GM21786 (cell line): ENCODE data around the gene COQ7.

ENCODE experiments used
- ATAC-seq: cut with Tn5 transposase; IDR thresholded peaks from one replicate; pipeline ENCODE4 v1.9.1; 2021; ENCODE audit not compliant: unreplicated experiment

COQ7 gene

DNA sequence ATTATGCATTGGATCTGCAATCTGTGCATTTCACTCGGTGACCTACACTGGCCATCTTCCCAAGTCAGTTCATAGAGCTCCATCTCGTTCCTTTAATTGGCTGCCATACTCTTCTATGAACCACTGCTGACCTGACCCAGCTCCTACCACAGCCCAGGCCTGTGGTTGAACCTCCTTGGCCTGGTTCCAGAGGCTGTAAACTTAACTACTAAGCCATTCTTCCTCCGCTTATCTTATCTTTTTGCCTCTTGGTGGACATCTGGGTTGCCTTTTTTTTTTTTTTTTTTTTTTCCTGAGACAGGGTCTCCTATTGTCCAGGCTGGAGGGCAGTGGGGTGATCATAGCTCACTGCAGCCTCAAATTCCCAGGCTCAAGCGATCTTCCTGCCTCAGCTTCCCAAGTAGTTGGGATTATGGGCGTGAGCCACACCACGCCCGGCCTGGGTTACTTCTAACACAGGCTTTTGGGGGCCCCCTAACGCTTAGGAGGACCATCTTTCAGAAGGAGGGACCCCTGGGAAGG, 18.3 kb downstream of the COQ7 start:
- ATAC-seq = no peak

DNA sequence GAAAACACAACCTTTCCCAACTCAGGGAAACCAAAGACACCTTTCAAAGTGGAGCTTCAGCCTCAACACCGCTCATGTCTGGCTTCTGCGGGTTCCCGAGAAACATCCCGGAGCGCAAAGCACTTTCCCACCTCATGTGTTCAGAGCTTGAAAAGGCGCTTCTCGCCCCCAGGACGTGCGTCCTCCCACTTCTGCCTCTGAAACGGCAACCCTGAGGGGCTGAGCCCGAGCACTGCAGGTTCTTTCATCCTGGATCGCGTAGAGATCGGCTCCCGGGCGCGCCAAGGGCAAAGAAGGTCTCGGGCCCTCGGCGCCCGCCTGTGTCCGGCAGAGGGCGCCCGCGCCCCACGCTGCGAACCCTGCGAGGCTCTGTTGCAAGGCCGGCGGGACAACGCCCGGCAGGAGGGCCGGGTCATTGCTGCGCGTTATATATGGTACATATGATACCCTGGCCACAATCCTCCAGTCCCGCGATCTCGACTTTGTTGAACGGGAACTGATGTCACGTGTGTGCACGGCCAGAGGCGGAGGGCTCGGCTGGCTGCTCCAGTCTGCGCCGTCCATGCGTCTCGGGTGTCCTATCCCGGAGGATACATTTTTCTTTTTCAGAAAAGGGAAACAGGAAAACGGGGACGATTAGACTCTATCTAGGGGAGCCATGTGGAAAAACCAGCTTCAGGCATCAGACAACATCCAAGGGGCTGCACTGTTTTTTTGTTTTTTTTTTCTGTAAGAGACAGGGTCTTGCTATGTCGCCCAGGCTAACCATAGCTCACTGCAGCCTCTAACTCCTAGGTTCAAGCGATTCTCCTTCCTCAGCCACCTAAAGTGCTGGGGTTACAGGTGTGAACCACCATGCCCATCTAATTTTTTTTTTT, 19.1 kb downstream of the COQ7 start:
- ATAC-seq = peak; percentile 65

GRCh38 chr16:19088341-19088916, 21.0 kb downstream of the COQ7 start:
- ATAC-seq = no peak

GRCh38 chr16:19089410-19089955, 22.1 kb downstream of the COQ7 start:
- ATAC-seq = no peak

DNA sequence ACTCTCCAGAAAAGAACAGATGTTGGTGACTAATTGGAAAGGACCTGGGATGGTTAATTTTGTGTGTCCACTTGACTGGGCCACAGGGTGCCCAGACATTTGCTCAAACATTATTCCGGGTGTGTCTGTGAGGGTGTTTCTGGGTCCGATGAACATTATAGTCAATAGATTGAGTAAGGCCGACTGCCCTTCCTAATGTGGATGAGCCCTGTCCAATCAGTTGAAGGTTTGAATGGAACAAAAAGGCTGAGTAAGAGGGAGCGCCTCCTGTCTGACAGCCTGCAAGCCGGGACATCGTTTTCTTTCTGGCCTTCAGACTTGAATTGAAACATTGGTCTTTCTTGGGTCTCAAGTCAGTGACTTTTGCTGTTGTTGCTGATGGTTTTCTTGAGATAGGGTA, 23.5 kb downstream of the COQ7 start:
- ATAC-seq = no peak

- ATAC-seq = no peak
Observed at GRCh38 chr16:19092653-19093410, 25.4 kb downstream of the COQ7 start.

- no peak for ATAC-seq
Observed at GRCh38 chr16:19093631-19094541, 26.5 kb downstream of the COQ7 start.

- ATAC-seq = no peak
Observed at GRCh38 chr16:19094542-19095365, 27.3 kb downstream of the COQ7 start.

DNA sequence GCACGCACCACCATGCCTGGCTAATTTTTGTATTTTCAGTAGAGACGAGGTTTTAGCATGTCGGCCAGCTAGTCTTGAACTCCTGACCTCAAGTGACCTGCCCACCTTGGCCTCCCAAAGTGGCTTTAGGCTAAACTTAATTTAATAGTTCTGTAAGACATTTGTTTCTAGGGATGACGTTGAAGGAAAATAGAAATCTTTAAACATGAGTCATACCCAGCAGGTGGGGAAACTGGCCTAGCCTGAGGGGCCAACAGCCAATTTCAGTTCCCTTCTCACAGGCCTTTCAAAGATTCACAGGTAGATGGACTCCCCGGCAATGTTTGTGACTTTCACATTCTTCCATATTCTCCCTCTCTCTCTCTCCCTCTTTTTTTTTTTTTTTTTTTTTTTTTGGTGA, 28.2 kb downstream of the COQ7 start:
- ATAC-seq = peak; percentile 64

GRCh38 chr16:19098173-19098572, 30.8 kb downstream of the COQ7 start:
- no peak for ATAC-seq

DNA sequence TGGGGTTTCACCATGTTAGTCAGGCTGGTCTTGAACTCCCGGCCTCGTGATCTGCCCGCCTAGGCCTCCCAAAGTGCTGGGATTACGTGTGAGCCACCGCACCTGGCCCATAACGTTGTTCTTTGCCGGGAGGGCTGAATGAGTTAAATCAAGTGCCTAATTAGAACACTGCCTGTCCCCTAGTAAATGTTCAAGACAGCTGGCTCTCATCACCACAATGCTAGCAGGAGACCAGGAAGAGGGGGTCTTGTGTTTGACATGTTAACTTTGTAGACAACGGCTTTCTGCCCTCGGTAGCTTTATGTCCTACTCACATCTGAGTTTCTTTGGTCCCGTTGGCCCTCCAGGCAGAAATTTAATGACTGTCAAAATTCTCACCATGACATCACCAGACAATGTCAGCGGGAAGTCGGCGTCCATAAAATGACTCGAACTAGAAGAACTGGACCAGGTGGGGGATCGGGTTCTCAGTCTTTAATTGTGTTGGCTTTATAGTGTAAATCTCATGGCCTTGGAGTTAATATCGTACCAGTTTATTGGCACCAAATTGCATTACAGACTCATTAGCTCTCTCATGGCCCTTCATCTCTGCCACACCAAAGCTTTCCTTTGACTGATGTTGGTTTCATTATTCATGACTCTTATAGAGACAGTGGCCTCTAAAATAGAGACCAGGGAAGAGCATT, 34.9 kb downstream of the COQ7 start:
- no peak for ATAC-seq

- ATAC-seq = no peak
Observed at GRCh38 chr16:19104607-19105006, 37.2 kb downstream of the COQ7 start.

- no peak for ATAC-seq
Observed at GRCh38 chr16:19105131-19105530, 37.7 kb downstream of the COQ7 start.

GRCh38 chr16:19105891-19106624, 38.6 kb downstream of the COQ7 start:
- ATAC-seq = no peak

GRCh38 chr16:19106625-19107020, 39.2 kb downstream of the COQ7 start:
- ATAC-seq = no peak

DNA sequence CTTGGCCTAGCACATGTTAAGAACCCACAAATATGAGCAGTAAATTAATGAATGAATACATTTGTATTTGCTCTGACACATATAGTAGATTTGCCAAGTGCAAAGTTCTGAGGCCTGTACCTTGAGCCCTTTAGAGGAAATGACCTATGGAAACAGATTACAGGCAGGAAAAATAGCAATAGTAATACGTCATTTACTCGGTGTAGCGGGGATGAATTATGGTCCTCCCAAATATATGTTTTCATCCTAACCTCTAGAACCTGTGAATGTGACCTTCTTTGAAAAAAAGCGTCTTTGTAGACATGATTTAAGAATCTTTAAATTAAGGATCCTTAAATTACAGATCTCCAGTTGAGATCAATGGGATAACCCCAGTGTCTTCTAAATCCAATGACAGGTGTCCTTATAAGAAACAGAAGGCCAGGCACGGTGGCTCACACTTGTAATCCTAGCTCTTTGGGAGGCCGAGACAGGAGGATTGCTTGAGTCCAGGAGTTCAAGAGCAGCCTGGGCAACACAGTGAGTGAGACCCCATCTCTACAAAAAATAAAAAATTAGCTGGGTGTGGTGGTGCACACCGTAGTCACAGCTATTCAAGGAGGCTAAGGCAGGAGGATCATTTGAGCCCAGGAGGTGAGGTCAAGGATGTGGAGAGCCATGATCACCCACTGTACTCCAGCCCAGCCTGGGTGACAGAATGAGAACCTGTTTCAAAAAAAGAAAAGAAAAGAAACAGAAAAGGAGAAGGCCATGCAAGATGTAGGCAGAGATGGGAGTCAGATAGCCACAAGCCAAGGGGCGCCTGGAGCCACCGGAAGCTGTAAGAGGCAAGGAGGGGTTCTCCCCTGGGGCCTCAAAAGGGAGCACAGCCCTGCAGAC, 41.2 kb downstream of the COQ7 start:
- ATAC-seq = no peak

DNA sequence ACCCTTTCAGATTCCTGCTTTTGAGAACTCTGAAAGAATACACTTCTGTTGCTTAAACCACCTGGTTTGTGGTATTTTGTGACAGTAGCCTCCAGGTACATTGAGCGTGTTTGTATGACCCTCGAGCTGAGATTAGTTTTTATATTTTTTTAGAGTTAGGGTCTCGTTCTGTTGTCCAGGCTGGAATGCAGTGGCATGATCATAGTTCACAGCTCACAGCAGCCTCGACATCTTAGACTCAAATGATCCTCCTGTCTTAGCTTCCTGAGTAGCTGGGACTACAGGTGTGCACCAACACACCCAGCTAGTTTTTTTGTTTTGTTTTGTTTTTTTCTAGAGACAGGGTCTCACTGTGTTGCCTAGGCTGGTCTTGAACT, 41.9 kb downstream of the COQ7 start:
- no peak for ATAC-seq
